Activated naive CD4-positive, alpha-beta T cell treated with anti-CD3 and anti-CD28 coated beads, Interleukin-2, amount 50 U/mL, for 72 hours (primary cell): ENCODE results near the gene TRPM2. TPM values are rescaled to one million over a fixed set of nuclear protein-coding genes. Genes with fewer than 3 reads are reported as not detected.

Source experiments
- ATAC-seq, 2 donors: fragments of 150-1000 bp; cut with Tn5 transposase; 2 replicates each; pipeline ENCODE4 v1.10.0; 2021; ENCODE audit warnings: mild to moderate bottlenecking in 2 of 2, moderate library complexity in 2 of 2
- DNase-seq, 2 donors: peaks; one replicate each; pipeline ENCODE4 v3.0.0; 2021 to 2022; ENCODE audit warnings: low spot score in 2 of 2
- H3K27ac Mint-ChIP-seq, 2 donors: one replicate each; pipeline ENCODE4 v1.8.0; 2022; ENCODE audit warnings: mild to moderate bottlenecking in 2 of 2, mixed read lengths in 2 of 2
- H3K36me3 Mint-ChIP-seq, 2 donors: one replicate each; pipeline ENCODE4 v1.8.0; 2022; ENCODE audit warnings: mixed read lengths in 2 of 2
- H3K9me3 Mint-ChIP-seq, 2 donors: one replicate each; pipeline ENCODE4 v1.8.0; 2022; ENCODE audit warnings: mixed read lengths in 2 of 2
- total RNA-seq, 2 donors: library from RNA; stranded (reverse); gene quantifications; one replicate each; pipeline ENCODE4 v1.2.3, GENCODE V29; 2022

The TRPM2 gene
- total RNA-seq, 2 donors from 2014 or later: 8.5 to 16.3 TPM

GRCh38 chr21:44374601-44375280 lies 21.3 kb downstream of the TRPM2 start:
- H3K27ac Mint-ChIP-seq: peak overlapping the region; percentile 28 to 95
- ATAC-seq (no peak), DNase-seq (peak in 1 of 2 donors; percentile 14)
- peaks cover 0 to 9% of the 10 kb centered on the region in 2 donors for H3K36me3 Mint-ChIP-seq
- H3K9me3 Mint-ChIP-seq: peaks cover 0 to 11% of the 10 kb centered on the region in 2 donors

GRCh38 chr21:44375281-44375651 lies 21.8 kb downstream of the TRPM2 start:
- Mint-ChIP-seq H3K36me3 (peaks cover 0 to 9% of the 10 kb centered on the region in 2 donors), H3K27ac (peak overlapping the region; percentile 28 to 95), H3K9me3 (peaks cover 0 to 11% of the 10 kb centered on the region in 2 donors)
- DNase-seq: peak in 1 of 2 donors; percentile 52
- ATAC-seq: peak in 1 of 2 donors; percentile 52

- H3K9me3 Mint-ChIP-seq: peaks cover 0 to 11% of the 10 kb centered on the region in 2 donors
- no peak for ATAC-seq
- peak in 1 of 2 donors; percentile 16 for DNase-seq
- H3K36me3 Mint-ChIP-seq: peaks cover 0 to 9% of the 10 kb centered on the region in 2 donors
- H3K27ac Mint-ChIP-seq: no peak overlapping the region
Observed at GRCh38 chr21:44375761-44376241, 22.4 kb downstream of the TRPM2 start.

- no peak for ATAC-seq
- DNase-seq: peak in 1 of 2 donors; percentile 35
- Mint-ChIP-seq H3K27ac (no peak overlapping the region), H3K36me3 (peaks cover under 1 to 9% of the 10 kb centered on the region in 2 donors), H3K9me3 (peaks cover 0 to 7% of the 10 kb centered on the region in 2 donors)
Observed at GRCh38 chr21:44376606-44377005, 23.2 kb downstream of the TRPM2 start.

GRCh38 chr21:44377201-44377921 lies 23.9 kb downstream of the TRPM2 start:
- Mint-ChIP-seq H3K9me3 (peaks cover 6 to 13% of the 10 kb centered on the region in 2 donors), H3K27ac (no peak overlapping the region), H3K36me3 (peaks cover 8 to 9% of the 10 kb centered on the region in 2 donors)
- peak in 1 of 2 donors; percentile 55 for DNase-seq
- no peak for ATAC-seq

- ATAC-seq (no peak), DNase-seq (peak in 1 of 2 donors; percentile 28)
- Mint-ChIP-seq H3K9me3 (peaks cover 6 to 13% of the 10 kb centered on the region in 2 donors), H3K36me3 (peaks cover 9 to 13% of the 10 kb centered on the region in 2 donors), H3K27ac (no peak overlapping the region)
Observed at GRCh38 chr21:44377922-44378645, 24.7 kb downstream of the TRPM2 start.

GRCh38 chr21:44378646-44379514 lies 25.5 kb downstream of the TRPM2 start:
- peaks cover 16 to 21% of the 10 kb centered on the region in 2 donors for H3K36me3 Mint-ChIP-seq
- ATAC-seq (no peak), DNase-seq (peak in 1 of 2 donors; percentile 47)
- H3K27ac Mint-ChIP-seq: peak overlapping the region in 1 of 2 donors; percentile 22
- H3K9me3 Mint-ChIP-seq: peaks cover 11 to 17% of the 10 kb centered on the region in 2 donors

GRCh38 chr21:44379515-44379848 lies 26.1 kb downstream of the TRPM2 start:
- DNase-seq: no peak
- peaks cover 17 to 23% of the 10 kb centered on the region in 2 donors for H3K9me3 Mint-ChIP-seq
- H3K27ac Mint-ChIP-seq: no peak overlapping the region
- peaks cover 22 to 27% of the 10 kb centered on the region in 2 donors for H3K36me3 Mint-ChIP-seq
- no peak for ATAC-seq

- Mint-ChIP-seq H3K27ac (peak overlapping the region in 1 of 2 donors; percentile 63), H3K9me3 (peaks cover 23 to 24% of the 10 kb centered on the region in 2 donors), H3K36me3 (peaks cover 23 to 33% of the 10 kb centered on the region in 2 donors)
- ATAC-seq: no peak
- DNase-seq: no peak
Observed at GRCh38 chr21:44379991-44380865, 26.8 kb downstream of the TRPM2 start.

GRCh38 chr21:44380876-44381275 lies 27.5 kb downstream of the TRPM2 start:
- DNase-seq: peak in 1 of 2 donors; percentile 28
- H3K9me3 Mint-ChIP-seq: peaks cover 26 to 29% of the 10 kb centered on the region in 2 donors
- peak overlapping the region in 1 of 2 donors; percentile 63 for H3K27ac Mint-ChIP-seq
- peaks cover 24 to 33% of the 10 kb centered on the region in 2 donors for H3K36me3 Mint-ChIP-seq
- ATAC-seq: no peak

GRCh38 chr21:44381874-44382273 lies 28.5 kb downstream of the TRPM2 start:
- ATAC-seq (no peak), DNase-seq (no peak)
- peaks cover 26 to 29% of the 10 kb centered on the region in 2 donors for H3K9me3 Mint-ChIP-seq
- H3K27ac Mint-ChIP-seq: peak overlapping the region in 1 of 2 donors; percentile 21
- peaks cover 24 to 33% of the 10 kb centered on the region in 2 donors for H3K36me3 Mint-ChIP-seq

- peaks cover 26 to 29% of the 10 kb centered on the region in 2 donors for H3K9me3 Mint-ChIP-seq
- ATAC-seq (no peak), DNase-seq (no peak)
- H3K27ac Mint-ChIP-seq: peak overlapping the region in 1 of 2 donors; percentile 21
- peaks cover 24 to 33% of the 10 kb centered on the region in 2 donors for H3K36me3 Mint-ChIP-seq
Observed at GRCh38 chr21:44382536-44382935, 29.1 kb downstream of the TRPM2 start.

- peaks cover 24 to 36% of the 10 kb centered on the region in 2 donors for H3K36me3 Mint-ChIP-seq
- ATAC-seq: no peak
Observed at GRCh38 chr21:44383216-44383615, 29.8 kb downstream of the TRPM2 start.

GRCh38 chr21:44384968-44385367 lies 31.5 kb downstream of the TRPM2 start:
- H3K9me3 Mint-ChIP-seq: peaks cover 26 to 29% of the 10 kb centered on the region in 2 donors
- DNase-seq (no peak), ATAC-seq (no peak)
- H3K36me3 Mint-ChIP-seq: peaks cover 24 to 37% of the 10 kb centered on the region in 2 donors
- no peak overlapping the region for H3K27ac Mint-ChIP-seq

More at GRCh38 chr21:44383216-44383615, 29.8 kb downstream of the TRPM2 start:
- H3K9me3 Mint-ChIP-seq: peaks cover 26 to 29% of the 10 kb centered on the region in 2 donors
- no peak overlapping the region for H3K27ac Mint-ChIP-seq
- peak in 1 of 2 donors; percentile 11 for DNase-seq

GRCh38 chr21:44389335-44389734 lies 35.9 kb downstream of the TRPM2 start:
- Mint-ChIP-seq H3K36me3 (peaks cover 12 to 13% of the 10 kb centered on the region in 2 donors), H3K27ac (no peak overlapping the region), H3K9me3 (peaks cover 12 to 13% of the 10 kb centered on the region in 2 donors)
- no peak for DNase-seq
- no peak for ATAC-seq
